CD4-positive, alpha-beta memory T cell (primary cell): Measurements from ENCODE around the gene COPS4. TPM values are rescaled to one million over a fixed set of nuclear protein-coding genes. Genes with fewer than 3 reads are reported as not detected.
"Not testable (repeated sequence)": the region's sequence is repeated elsewhere in the genome, so short reads cannot be mapped to it uniquely, and the experiment has no call there.

Experiments
- CTCF ChIA-PET: fragments of 350-600 bp; sonication (Branson Sonifier 250); formaldehyde crosslinking; loops from one replicate; lab custom pipeline; 2021; ENCODE audit warnings: inconsistent platforms; ENCODE audit not compliant: partially characterized antibody; lab: Charles Lee
- POLR2A ChIA-PET: fragments of 350-600 bp; sonication (Branson Sonifier 250); formaldehyde crosslinking; loops from one replicate; lab custom pipeline; 2021; ENCODE audit not compliant: partially characterized antibody; lab: Charles Lee
- DNase-seq, 5 donors: peaks; one replicate each; pipeline versions ENCODE4 v3.0.0 to v3.0.0-alpha.2; 2020 to 2022; ENCODE audit warnings: mixed read lengths in 1 of 5
- H3K27ac ChIP-seq: one replicate; pipeline ENCODE4 v1.7.0; 2013; ENCODE audit warnings: low read depth, low read length
- H3K27me3 ChIP-seq: 2 replicates; pipeline ENCODE4 v1.7.0; 2013; ENCODE audit warnings: mild to moderate bottlenecking, low read length, moderate library complexity; ENCODE audit not compliant: insufficient read depth
- H3K36me3 ChIP-seq: 2 replicates; pipeline ENCODE4 v1.7.0; 2013; ENCODE audit warnings: mild to moderate bottlenecking, low read length, moderate library complexity; ENCODE audit not compliant: insufficient read depth
- H3K4me1 ChIP-seq: 2 replicates; pipeline ENCODE4 v1.7.0; 2013; ENCODE audit warnings: mild to moderate bottlenecking, low read length, moderate library complexity; ENCODE audit not compliant: insufficient read depth
- H3K4me3 ChIP-seq, 2 donors: one replicate each; pipeline ENCODE4 v1.7.0; 2013; ENCODE audit warnings: low read length in 2 of 2, mild to moderate bottlenecking in 1 of 2
- H3K9me3 ChIP-seq, 2 donors: one replicate each; pipeline ENCODE4 v1.7.0; 2013; ENCODE audit warnings: low read length in 2 of 2, control low read depth in 1 of 2; ENCODE audit not compliant: control insufficient read depth in 1 of 2
- H3K27ac Mint-ChIP-seq, 7 donors: one replicate each; pipeline ENCODE4 v1.8.0; 2020 to 2021; ENCODE audit warnings: mixed read lengths in 7 of 7, mild to moderate bottlenecking in 6 of 7, inconsistent platforms in 3 of 7, moderate library complexity in 3 of 7
- H3K27me3 Mint-ChIP-seq, 2 donors: one replicate each; pipeline ENCODE4 v1.8.0; 2020 to 2021; ENCODE audit warnings: mixed read lengths in 2 of 2
- H3K36me3 Mint-ChIP-seq, 2 donors: one replicate each; pipeline ENCODE4 v1.8.0; 2020 to 2021; ENCODE audit warnings: mixed read lengths in 2 of 2, inconsistent platforms in 1 of 2, mild to moderate bottlenecking in 1 of 2
- H3K4me1 Mint-ChIP-seq, 4 donors: one replicate each; pipeline ENCODE4 v1.8.0; 2020 to 2021; ENCODE audit warnings: mixed read lengths in 4 of 4, mild to moderate bottlenecking in 1 of 4
- H3K4me3 Mint-ChIP-seq, 8 donors: one replicate each; pipeline ENCODE4 v1.8.0; 2020 to 2021; ENCODE audit warnings: mixed read lengths in 8 of 8, mild to moderate bottlenecking in 7 of 8, moderate library complexity in 6 of 8, inconsistent platforms in 3 of 8
- H3K9me3 Mint-ChIP-seq, 8 donors: one replicate each; pipeline ENCODE4 v1.8.0; 2020 to 2021; ENCODE audit warnings: mixed read lengths in 8 of 8, mild to moderate bottlenecking in 5 of 8, inconsistent platforms in 3 of 8, moderate library complexity in 1 of 8
- intact Hi-C: fragments of 100-400 bp; cut with micrococcal nuclease; formaldehyde crosslinking; loops from one replicate; pipeline ENCODE4 v1.15.1; 2023
- polyA plus RNA-seq, 2 donors: library from polyadenylated mRNA; unstranded; fragments of 300-500 nt; fragmentation: Illumina TruSeq; gene quantifications; one replicate each; pipeline ENCODE4 v1.2.3, GENCODE V29; 2021
- total RNA-seq, 2 experiments: library from RNA; stranded (reverse); gene quantifications; one replicate each; pipeline ENCODE4 v1.2.3, GENCODE V29; 2021

The COPS4 gene
- total and polyA plus RNA-seq, 4 experiments from 2014 or later, result 24.6 to 91.2 (median 47.9) TPM

- DNase-seq, H3K4me3 Mint-ChIP-seq, CTCF ChIA-PET, POLR2A ChIA-PET, H3K27me3 Mint-ChIP-seq, H3K4me3 ChIP-seq, H3K27ac ChIP-seq, H3K9me3 Mint-ChIP-seq, intact Hi-C loops, H3K27me3 ChIP-seq, H3K27ac Mint-ChIP-seq, H3K36me3 ChIP-seq, H3K9me3 ChIP-seq: not testable (repeated sequence)
- Mint-ChIP-seq H3K4me1 (peaks cover 22 to 29% (median 25%) of the 10 kb centered on the region in 4 donors), H3K36me3 (peaks cover 6 to 12% of the 10 kb centered on the region in 2 donors)
- H3K4me1 ChIP-seq, result peaks cover 15% of the 10 kb centered on the region
These were observed 8.2 kb downstream of the COPS4 start for GRCh38 chr4:83043157-83043556.

GRCh38 chr4:83043801-83044407 lies 8.9 kb downstream of the COPS4 start:
- H3K4me3 ChIP-seq, result no peak overlapping the region
- intact Hi-C loops, result no loop called here
- Mint-ChIP-seq H3K4me1 (peaks cover 19 to 28% (median 24%) of the 10 kb centered on the region in 4 donors), H3K27ac (no peak overlapping the region), H3K4me3 (no peak overlapping the region), H3K9me3 (no peaks in the 10 kb centered on the region), H3K36me3 (peaks cover 6 to 12% of the 10 kb centered on the region in 2 donors), H3K27me3 (no peaks in the 10 kb centered on the region)
- no peak for DNase-seq
- peaks cover 15% of the 10 kb centered on the region for H3K4me1 ChIP-seq
- ChIA-PET CTCF (no interaction called here), POLR2A (no interaction called here)
- no peak overlapping the region for H3K27ac ChIP-seq
- H3K27me3 ChIP-seq, result no peaks in the 10 kb centered on the region
- no peaks in the 10 kb centered on the region for H3K36me3 ChIP-seq
- H3K9me3 ChIP-seq, result no peaks in the 10 kb centered on the region

GRCh38 chr4:83046693-83047473 lies 11.9 kb downstream of the COPS4 start:
- no peaks in the 10 kb centered on the region for H3K27me3 Mint-ChIP-seq
- intact Hi-C loops, result no loop called here
- H3K36me3 ChIP-seq, result peaks cover 21% of the 10 kb centered on the region
- H3K4me1 ChIP-seq, result peaks cover 6% of the 10 kb centered on the region
- peak overlapping the region in 1 of 7 donors; percentile 47 for H3K27ac Mint-ChIP-seq
- ChIA-PET POLR2A (no interaction called here), CTCF (interaction anchor here (0.8 to 1.4 kb wide), 4 partner anchors 12 to 213 kb away, joined by 3 to 4 read pairs (median 3); partner anchors contain the start of gene COPS4)
- no peak overlapping the region for H3K4me3 Mint-ChIP-seq
- peaks cover 21 to 24% of the 10 kb centered on the region in 2 donors for H3K36me3 Mint-ChIP-seq
- H3K4me1 Mint-ChIP-seq, result peaks cover 8 to 13% (median 9%) of the 10 kb centered on the region in 4 donors
- H3K27ac ChIP-seq, result no peak overlapping the region
- H3K9me3 ChIP-seq, result no peaks in the 10 kb centered on the region
- no peaks in the 10 kb centered on the region for H3K9me3 Mint-ChIP-seq
- DNase-seq, result no peak
- H3K4me3 ChIP-seq, result no peak overlapping the region
- no peaks in the 10 kb centered on the region for H3K27me3 ChIP-seq

GRCh38 chr4:83048781-83049180 lies 13.8 kb downstream of the COPS4 start:
- CTCF ChIA-PET, result interaction anchor here (1.1 kb wide), 2 partner anchors 11 to 14 kb away, joined by 3 to 4 read pairs; partner anchors contain the start of gene COPS4
- DNase-seq, POLR2A ChIA-PET, H3K27me3 ChIP-seq, H3K9me3 Mint-ChIP-seq, H3K9me3 ChIP-seq, H3K27me3 Mint-ChIP-seq, H3K4me1 Mint-ChIP-seq, H3K4me1 ChIP-seq, H3K4me3 Mint-ChIP-seq, intact Hi-C loops, H3K27ac ChIP-seq, H3K4me3 ChIP-seq, H3K27ac Mint-ChIP-seq: not testable (repeated sequence)
- H3K36me3 ChIP-seq, result peaks cover 29% of the 10 kb centered on the region
- H3K36me3 Mint-ChIP-seq, result peaks cover 35 to 39% of the 10 kb centered on the region in 2 donors

- ChIA-PET CTCF (interaction anchor here (1.0 to 3.5 kb wide), 10 partner anchors 17 to 230 kb away, joined by 3 to 14 read pairs (median 4); partner anchors contain the start of genes COPS4 and COQ2), POLR2A (interaction anchor here (1.0 to 1.4 kb wide), 2 partner anchors 206 to 230 kb away, joined by 4 read pairs; partner anchors contain the start of gene COQ2)
- Mint-ChIP-seq H3K9me3 (peaks cover 0 to 1% (median 0%) of the 10 kb centered on the region in 8 donors), H3K27me3 (no peaks in the 10 kb centered on the region), H3K36me3 (peaks cover 44 to 50% of the 10 kb centered on the region in 2 donors), H3K4me3 (no peak overlapping the region), H3K4me1 (peaks cover 0 to 3% (median 0%) of the 10 kb centered on the region in 4 donors), H3K27ac (no peak overlapping the region)
- H3K36me3 ChIP-seq, result peaks cover 30% of the 10 kb centered on the region
- intact Hi-C loops, result loop anchor here (1.0 kb wide), 2 partner anchors 205 to 229 kb away; partner anchors contain the start of gene COQ2
- H3K27ac ChIP-seq, result no peak overlapping the region
- H3K27me3 ChIP-seq, result no peaks in the 10 kb centered on the region
- peak in 4 of 5 donors; percentile 13 to 25 (median 19) for DNase-seq
- no peaks in the 10 kb centered on the region for H3K4me1 ChIP-seq
- H3K9me3 ChIP-seq, result no peaks in the 10 kb centered on the region
- no peak overlapping the region for H3K4me3 ChIP-seq
These were observed 19.9 kb downstream of the COPS4 start for GRCh38 chr4:83054928-83055327.

- no peak overlapping the region for H3K27ac Mint-ChIP-seq
- POLR2A ChIA-PET, result interaction anchor here (0.9 kb wide), 1 partner anchor 19 kb away, joined by 4 read pairs; no protein-coding TSS in a partner anchor
- intact Hi-C loops, result no loop called here
These were observed 27.8 kb downstream of the COPS4 start for GRCh38 chr4:83062739-83063138.

GRCh38 chr4:83065266-83065665 lies 30.3 kb downstream of the COPS4 start:
- Histone ChIP-seq H3K4me3 (no peak overlapping the region), H3K27ac (no peak overlapping the region), H3K9me3 (no peaks in the 10 kb centered on the region), H3K4me1 (no peaks in the 10 kb centered on the region), H3K27me3 (no peaks in the 10 kb centered on the region), H3K36me3 (peaks cover 44% of the 10 kb centered on the region)
- peaks cover 45 to 60% of the 10 kb centered on the region in 2 donors for H3K36me3 Mint-ChIP-seq
- H3K9me3 Mint-ChIP-seq, result no peaks in the 10 kb centered on the region
- DNase-seq, result no peak
- CTCF ChIA-PET, result interaction anchor here (0.6 kb wide), 1 partner anchor 47 kb away, joined by 3 read pairs; no protein-coding TSS in a partner anchor
- no peaks in the 10 kb centered on the region for H3K27me3 Mint-ChIP-seq
- intact Hi-C loops, result no loop called here
- POLR2A ChIA-PET, result no interaction called here
- no peak overlapping the region for H3K4me3 Mint-ChIP-seq
- H3K4me1 Mint-ChIP-seq, result peaks cover 0 to 2% (median 0%) of the 10 kb centered on the region in 4 donors
- H3K27ac Mint-ChIP-seq, result peak overlapping the region in 2 of 7 donors; percentile 4 to 14

More at GRCh38 chr4:83062739-83063138, 27.8 kb downstream of the COPS4 start:
- no peaks in the 10 kb centered on the region for H3K4me1 ChIP-seq
- H3K4me3 ChIP-seq, result no peak overlapping the region
- CTCF ChIA-PET, result interaction anchor here (1.5 to 1.6 kb wide), 2 partner anchors 12 to 47 kb away, joined by 3 to 5 read pairs; no protein-coding TSS in a partner anchor
- H3K36me3 ChIP-seq, result peaks cover 37% of the 10 kb centered on the region
- Mint-ChIP-seq H3K27me3 (no peaks in the 10 kb centered on the region), H3K36me3 (peaks cover 43 to 50% of the 10 kb centered on the region in 2 donors), H3K4me3 (no peak overlapping the region), H3K4me1 (peaks cover 0 to 2% (median 0%) of the 10 kb centered on the region in 4 donors), H3K9me3 (peaks cover 0 to 2% (median 0%) of the 10 kb centered on the region in 8 donors)
- H3K9me3 ChIP-seq, result no peaks in the 10 kb centered on the region
- H3K27ac ChIP-seq, result no peak overlapping the region
- no peak for DNase-seq
- H3K27me3 ChIP-seq, result no peaks in the 10 kb centered on the region
